Prostate gland (tissue), 2 donors: ENCODE results near the gene KIAA1671.
"Not testable (repeated sequence)": the region's sequence is repeated elsewhere in the genome, so short reads cannot be mapped to it uniquely, and the experiment has no call there.

Experiments
- POLR2A ChIP-seq: fragments of 450-650 bp; IDR thresholded peaks from one replicate; pipeline ENCODE4 v1.6.1; 2016; ENCODE audit warnings: antibody characterized with exemption, mild to moderate bottlenecking
- TF ChIP-seq, protein P1 (sequence below), 4 experiments: fragments of 200-600 bp in 2 of 4; fragments of 450-650 bp in 2 of 4; sonication (generic) in 2 of 4; IDR thresholded peaks; 1 replicate in 3 of 4; 2 replicates in 1 of 4; pipeline ENCODE4 v1.5.1; 2016 to 2019; ENCODE audit warnings: antibody characterized with exemption in 4 of 4, mild to moderate bottlenecking in 2 of 4, moderate library complexity in 2 of 4

DNA sequence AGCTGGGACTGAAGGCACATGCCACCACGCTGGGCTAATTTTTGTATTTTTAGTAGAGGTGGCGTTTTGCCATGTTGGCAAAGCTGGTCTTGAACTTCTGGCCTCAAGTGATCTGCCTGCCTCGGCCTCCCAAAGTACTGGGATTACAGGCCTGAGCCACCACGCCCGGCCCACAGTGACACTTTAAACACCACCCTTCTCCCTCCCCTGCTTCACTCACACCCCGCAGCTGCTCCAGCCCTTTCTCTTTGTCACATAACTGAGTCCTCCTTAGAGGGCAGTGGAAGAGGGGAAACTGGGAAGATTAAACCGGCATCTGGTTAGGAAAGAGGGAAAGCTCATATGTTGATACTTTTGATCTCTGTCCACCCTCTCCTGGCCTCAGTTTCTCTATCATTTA, 252.0 kb downstream of the KIAA1671 start:
- TF ChIP-seq, protein P1, sequence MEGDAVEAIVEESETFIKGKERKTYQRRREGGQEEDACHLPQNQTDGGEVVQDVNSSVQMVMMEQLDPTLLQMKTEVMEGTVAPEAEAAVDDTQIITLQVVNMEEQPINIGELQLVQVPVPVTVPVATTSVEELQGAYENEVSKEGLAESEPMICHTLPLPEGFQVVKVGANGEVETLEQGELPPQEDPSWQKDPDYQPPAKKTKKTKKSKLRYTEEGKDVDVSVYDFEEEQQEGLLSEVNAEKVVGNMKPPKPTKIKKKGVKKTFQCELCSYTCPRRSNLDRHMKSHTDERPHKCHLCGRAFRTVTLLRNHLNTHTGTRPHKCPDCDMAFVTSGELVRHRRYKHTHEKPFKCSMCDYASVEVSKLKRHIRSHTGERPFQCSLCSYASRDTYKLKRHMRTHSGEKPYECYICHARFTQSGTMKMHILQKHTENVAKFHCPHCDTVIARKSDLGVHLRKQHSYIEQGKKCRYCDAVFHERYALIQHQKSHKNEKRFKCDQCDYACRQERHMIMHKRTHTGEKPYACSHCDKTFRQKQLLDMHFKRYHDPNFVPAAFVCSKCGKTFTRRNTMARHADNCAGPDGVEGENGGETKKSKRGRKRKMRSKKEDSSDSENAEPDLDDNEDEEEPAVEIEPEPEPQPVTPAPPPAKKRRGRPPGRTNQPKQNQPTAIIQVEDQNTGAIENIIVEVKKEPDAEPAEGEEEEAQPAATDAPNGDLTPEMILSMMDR (IDR thresholded peaks at IDR 0.05), result not testable (repeated sequence)
- TF ChIP-seq POLR2A, result not testable (repeated sequence)
